IMR-90 (cell line): ENCODE results near the gene KCMF1.

Source experiments
- BHLHE40 ChIP-seq: fragments of 150-350 bp; IDR thresholded peaks from 2 replicates; pipeline ENCODE4 v1.6.1; 2016; ENCODE audit warnings: mild to moderate bottlenecking, low read depth, low read length
- CHD1 ChIP-seq: IDR thresholded peaks from 2 replicates; pipeline ENCODE4 v1.6.1; 2012; ENCODE audit warnings: low read depth, low read length, improper control_type of control experiment
- POLR2A ChIP-seq: IDR thresholded peaks from 2 replicates; pipeline ENCODE4 v1.6.1; 2012; ENCODE audit warnings: mild to moderate bottlenecking, low read depth, low read length
- RCOR1 ChIP-seq: IDR thresholded peaks from 2 replicates; pipeline ENCODE4 v1.6.1; 2012; ENCODE audit warnings: mild to moderate bottlenecking, low read length, improper control_type of control experiment; ENCODE audit not compliant: insufficient replicate concordance
- RFX5 ChIP-seq: IDR thresholded peaks from 2 replicates; pipeline ENCODE4 v1.8.0; 2012; ENCODE audit warnings: low read depth, mild to moderate bottlenecking, low read length, moderate library complexity
- TF ChIP-seq, protein P1 (sequence below): conservative IDR thresholded peaks from 2 replicates; pipeline ENCODE4 v1.5.1; 2012; ENCODE audit warnings: mild to moderate bottlenecking, low read depth, low read length, improper control_type of control experiment

GRCh38 chr2:85011098-85011497, 40.1 kb downstream of the KCMF1 start:
- TF ChIP-seq, protein P1, sequence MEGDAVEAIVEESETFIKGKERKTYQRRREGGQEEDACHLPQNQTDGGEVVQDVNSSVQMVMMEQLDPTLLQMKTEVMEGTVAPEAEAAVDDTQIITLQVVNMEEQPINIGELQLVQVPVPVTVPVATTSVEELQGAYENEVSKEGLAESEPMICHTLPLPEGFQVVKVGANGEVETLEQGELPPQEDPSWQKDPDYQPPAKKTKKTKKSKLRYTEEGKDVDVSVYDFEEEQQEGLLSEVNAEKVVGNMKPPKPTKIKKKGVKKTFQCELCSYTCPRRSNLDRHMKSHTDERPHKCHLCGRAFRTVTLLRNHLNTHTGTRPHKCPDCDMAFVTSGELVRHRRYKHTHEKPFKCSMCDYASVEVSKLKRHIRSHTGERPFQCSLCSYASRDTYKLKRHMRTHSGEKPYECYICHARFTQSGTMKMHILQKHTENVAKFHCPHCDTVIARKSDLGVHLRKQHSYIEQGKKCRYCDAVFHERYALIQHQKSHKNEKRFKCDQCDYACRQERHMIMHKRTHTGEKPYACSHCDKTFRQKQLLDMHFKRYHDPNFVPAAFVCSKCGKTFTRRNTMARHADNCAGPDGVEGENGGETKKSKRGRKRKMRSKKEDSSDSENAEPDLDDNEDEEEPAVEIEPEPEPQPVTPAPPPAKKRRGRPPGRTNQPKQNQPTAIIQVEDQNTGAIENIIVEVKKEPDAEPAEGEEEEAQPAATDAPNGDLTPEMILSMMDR, result no peak
- TF ChIP-seq RCOR1 (no peak), CHD1 (no peak), RFX5 (no peak), POLR2A (no peak), BHLHE40 (no peak)
